ENCODE results near the gene PRR5L. TPM values are rescaled to one million over a fixed set of nuclear protein-coding genes. Genes with fewer than 3 reads are reported as not detected.

Gene PRR5L
- polyA plus RNA-seq, 3 donors: 3.5 to 16.0 (median 7.4) TPM

- 0% methylated on average over 1 of the region's 2 CpGs for WGBS (ENCODE audit: insufficient coverage)
- peaks cover 28% of the 10 kb centered on the region for H3K4me1 Mint-ChIP-seq
- H3K27ac ChIP-seq (ENCODE audit: low read depth in 1 of 2, low read length in 2 of 2): peak overlapping the region; percentile 30 to 46
- no peaks in the 10 kb centered on the region for H3K36me3 ChIP-seq (replicated peaks in 1 of 2; ENCODE audit: control insufficient read depth in 1 of 2, insufficient read depth in 2 of 2, low read length in 2 of 2)
- no peak overlapping the region for H2AFZ ChIP-seq (ENCODE audit: insufficient read depth, low read depth, low read length, poor library complexity, severe bottlenecking)
- intact Hi-C loops (cut with micrococcal nuclease): no loop called here
- no peak overlapping the region for H3K4me3 ChIP-seq (replicated peaks in 1 of 3; ENCODE audit: low read depth in 2 of 3, low read length in 3 of 3)
- H3K27ac Mint-ChIP-seq: peak overlapping the region; percentile 72 to 88 (median 83)
- peak overlapping the region in 1 of 2 donors; percentile 11 for H3K4me3 Mint-ChIP-seq
- H3K27me3 ChIP-seq (ENCODE audit: control insufficient read depth in 2 of 2, insufficient read depth in 2 of 2, low read length in 2 of 2): no peaks in the 10 kb centered on the region
- H3K27me3 Mint-ChIP-seq (ENCODE audit: low read depth in 3 of 3): no peaks in the 10 kb centered on the region
- no peak overlapping the region for H3K4me2 ChIP-seq (replicated peaks; ENCODE audit: extremely low read depth, low read length, poor library complexity, severe bottlenecking)
- no peaks in the 10 kb centered on the region for H3K79me2 ChIP-seq (ENCODE audit: insufficient read depth, low read length)
- H3K9me3 ChIP-seq (replicated peaks in 1 of 2; ENCODE audit: control insufficient read depth in 1 of 2, insufficient read depth in 1 of 2, low read length in 2 of 2): no peaks in the 10 kb centered on the region
- peaks cover 21 to 27% of the 10 kb centered on the region in 2 donors for H3K4me1 ChIP-seq (ENCODE audit: control insufficient read depth in 1 of 2, insufficient read depth in 2 of 2, low read length in 2 of 2)
- no peak for TF ChIP-seq CTCF (IDR thresholded peaks at IDR 0.05)
- H3K36me3 Mint-ChIP-seq: no peaks in the 10 kb centered on the region
- no peaks in the 10 kb centered on the region for H4K20me1 ChIP-seq (ENCODE audit: insufficient read depth, low read length)
- DNase-seq: peak; percentile 63 to 66 (median 64)
- H3K9ac ChIP-seq (ENCODE audit: insufficient read depth, low read length, poor library complexity, severe bottlenecking): no peak overlapping the region
- H3K9me3 Mint-ChIP-seq: peaks cover 0 to 2% (median 0%) of the 10 kb centered on the region in 7 donors
These were observed 60.1 kb downstream of the PRR5L start for GRCh38 chr11:36356201-36356600.

- no peaks in the 10 kb centered on the region for H3K36me3 ChIP-seq (replicated peaks in 1 of 2; ENCODE audit: control insufficient read depth in 1 of 2, insufficient read depth in 2 of 2, low read length in 2 of 2)
- Mint-ChIP-seq H3K4me1 (peaks cover 41% of the 10 kb centered on the region), H3K27ac (no peak overlapping the region), H3K4me3 (no peak overlapping the region), H3K9me3 (peaks cover 0 to 2% (median 0%) of the 10 kb centered on the region in 7 donors), H3K36me3 (peaks cover 0 to under 1% of the 10 kb centered on the region in 2 donors), H3K27me3 (ENCODE audit: low read depth in 3 of 3) (peaks cover 0 to 6% (median 3%) of the 10 kb centered on the region in 3 donors)
- H3K27ac ChIP-seq (ENCODE audit: low read depth in 1 of 2, low read length in 2 of 2): no peak overlapping the region
- TF ChIP-seq CTCF (IDR thresholded peaks at IDR 0.05): no peak
- intact Hi-C loops (cut with micrococcal nuclease): no loop called here
- no peak for DNase-seq
- H3K4me3 ChIP-seq (replicated peaks in 1 of 3; ENCODE audit: low read depth in 2 of 3, low read length in 3 of 3): no peak overlapping the region
- H4K20me1 ChIP-seq (ENCODE audit: insufficient read depth, low read length): no peaks in the 10 kb centered on the region
- 100% methylated on average over 1 of the region's 2 CpGs for WGBS (ENCODE audit: insufficient coverage)
- no peak overlapping the region for H3K9ac ChIP-seq (ENCODE audit: insufficient read depth, low read length, poor library complexity, severe bottlenecking)
- H3K9me3 ChIP-seq (replicated peaks in 1 of 2; ENCODE audit: control insufficient read depth in 1 of 2, insufficient read depth in 1 of 2, low read length in 2 of 2): no peaks in the 10 kb centered on the region
- H3K4me2 ChIP-seq (replicated peaks; ENCODE audit: extremely low read depth, low read length, poor library complexity, severe bottlenecking): no peak overlapping the region
- no peaks in the 10 kb centered on the region for H3K27me3 ChIP-seq (ENCODE audit: control insufficient read depth in 2 of 2, insufficient read depth in 2 of 2, low read length in 2 of 2)
- H2AFZ ChIP-seq (ENCODE audit: insufficient read depth, low read depth, low read length, poor library complexity, severe bottlenecking): no peak overlapping the region
- peaks cover 32 to 43% of the 10 kb centered on the region in 2 donors for H3K4me1 ChIP-seq (ENCODE audit: control insufficient read depth in 1 of 2, insufficient read depth in 2 of 2, low read length in 2 of 2)
- H3K79me2 ChIP-seq (ENCODE audit: insufficient read depth, low read length): no peaks in the 10 kb centered on the region
These were observed 61.7 kb downstream of the PRR5L start for GRCh38 chr11:36357831-36358230.

Data from CD14-positive monocyte (primary cell).